ENCODE results near the gene FGGY. TPM values are rescaled to one million over a fixed set of nuclear protein-coding genes. Genes with fewer than 3 reads are reported as not detected.

Gene FGGY
- total and polyA plus RNA-seq, 4 donors, result 16.0 to 67.0 (median 43.4) TPM

GRCh38 chr1:59803458-59804038 lies 506.7 kb downstream of the FGGY start (continued):
- TF ChIP-seq GABPA (IDR thresholded peaks at IDR 0.05 in 1 of 2, conservative IDR thresholded peaks at IDR 0.05 in 1 of 2), result no peak
- no peak for TF ChIP-seq HNF4G (IDR thresholded peaks at IDR 0.05)
- TF ChIP-seq NR2F2 (IDR thresholded peaks at IDR 0.05), result no peak
- TF ChIP-seq JUND (IDR thresholded peaks at IDR 0.05), result no peak
- TF ChIP-seq FOXA1 (IDR thresholded peaks at IDR 0.05), result no peak
- TF ChIP-seq HNF4A (conservative IDR thresholded peaks at IDR 0.05), result no peak

GRCh38 chr1:59804301-59804700 lies 507.4 kb downstream of the FGGY start:
- no peaks in the 10 kb centered on the region for H3K4me1 ChIP-seq (ENCODE audit: control insufficient read depth in 4 of 4, insufficient read depth in 4 of 4, low read length in 3 of 4)
- H3K36me3 ChIP-seq (ENCODE audit: control insufficient read depth in 4 of 4, insufficient read depth in 3 of 4, low read depth in 1 of 4, low read length in 3 of 4), result no peaks in the 10 kb centered on the region
- no peak overlapping the region for H3K4me3 ChIP-seq (ENCODE audit: low read depth in 1 of 3, low read length in 3 of 3)
- no peak overlapping the region for H3K9ac ChIP-seq (ENCODE audit: low read depth in 1 of 2, low read length in 2 of 2)
- TF ChIP-seq ZBTB33 (IDR thresholded peaks at IDR 0.05) (no peak), GABPA (IDR thresholded peaks at IDR 0.05 in 1 of 2, conservative IDR thresholded peaks at IDR 0.05 in 1 of 2) (no peak), YY1 (IDR thresholded peaks at IDR 0.05) (no peak), RAD21 (IDR thresholded peaks at IDR 0.05) (no peak), HNF4G (IDR thresholded peaks at IDR 0.05) (no peak), JUND (IDR thresholded peaks at IDR 0.05) (no peak), TAF1 (conservative IDR thresholded peaks at IDR 0.05) (no peak), ATF3 (IDR thresholded peaks at IDR 0.05) (no peak), FOXA1 (IDR thresholded peaks at IDR 0.05) (no peak), MAX (IDR thresholded peaks at IDR 0.05) (no peak)
- no peaks in the 10 kb centered on the region for H3K9me3 ChIP-seq (ENCODE audit: control insufficient read depth in 4 of 4, low read length in 3 of 4)
- H3K27me3 ChIP-seq (ENCODE audit: control insufficient read depth in 4 of 4, insufficient read depth in 4 of 4, low read length in 3 of 4), result no peaks in the 10 kb centered on the region
- no peak for DNase-seq (ENCODE audit: low spot score)
- no peak overlapping the region for H3K27ac ChIP-seq (ENCODE audit: low read depth in 1 of 2, low read length in 2 of 2)

- H3K27me3 ChIP-seq (ENCODE audit: control insufficient read depth in 4 of 4, insufficient read depth in 4 of 4, low read length in 3 of 4), result no peaks in the 10 kb centered on the region
- H3K27ac ChIP-seq (ENCODE audit: low read depth in 1 of 2, low read length in 2 of 2), result no peak overlapping the region
- H3K9ac ChIP-seq (ENCODE audit: low read depth in 1 of 2, low read length in 2 of 2), result no peak overlapping the region
- DNase-seq (ENCODE audit: low spot score), result no peak
- H3K4me3 ChIP-seq (ENCODE audit: low read depth in 1 of 3, low read length in 3 of 3), result no peak overlapping the region
- no peaks in the 10 kb centered on the region for H3K9me3 ChIP-seq (ENCODE audit: control insufficient read depth in 4 of 4, low read length in 3 of 4)
- no peaks in the 10 kb centered on the region for H3K36me3 ChIP-seq (ENCODE audit: control insufficient read depth in 4 of 4, insufficient read depth in 3 of 4, low read depth in 1 of 4, low read length in 3 of 4)
- TF ChIP-seq JUND (IDR thresholded peaks at IDR 0.05), result no peak
- TF ChIP-seq FOXA1 (IDR thresholded peaks at IDR 0.05), result no peak
- TF ChIP-seq RAD21 (IDR thresholded peaks at IDR 0.05), result no peak
- H3K4me1 ChIP-seq (ENCODE audit: control insufficient read depth in 4 of 4, insufficient read depth in 4 of 4, low read length in 3 of 4), result no peaks in the 10 kb centered on the region
Measured at GRCh38 chr1:59805554-59805953, 508.7 kb downstream of the FGGY start.

Small RNA genes lying within 50 kb of the gene (small RNA-seq; reads per million reads assigned to genes)
- gene MIR4711, result not detected

Data from liver (tissue), 10 donors.